ENCODE results near the gene PAK6.
A peak's percentile ranks its signal among the peaks of the same experiment; 100 is the strongest.

DNA sequence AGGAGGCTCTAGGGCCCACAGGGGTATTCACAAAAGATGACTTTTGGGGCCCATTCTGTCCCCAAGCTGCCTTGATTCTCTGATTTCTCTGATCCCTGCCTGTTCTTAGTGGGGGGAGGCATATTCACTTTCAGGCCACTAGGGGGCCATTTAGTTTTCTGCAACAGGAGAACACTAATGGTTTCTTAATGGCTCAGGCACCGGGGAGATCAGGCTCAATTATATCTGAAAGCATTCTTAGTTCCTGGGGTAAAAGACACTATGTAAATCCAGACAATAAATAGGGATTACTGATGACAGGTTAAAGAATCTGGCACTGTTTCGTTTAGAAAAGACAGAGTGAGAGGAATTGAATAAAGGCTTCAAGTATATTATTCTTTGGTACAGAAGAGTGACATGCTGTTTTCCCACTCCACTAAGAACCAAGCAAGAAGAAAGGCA, 82.1 kb downstream of the PAK6 start:
- TF ChIP-seq, protein P1, sequence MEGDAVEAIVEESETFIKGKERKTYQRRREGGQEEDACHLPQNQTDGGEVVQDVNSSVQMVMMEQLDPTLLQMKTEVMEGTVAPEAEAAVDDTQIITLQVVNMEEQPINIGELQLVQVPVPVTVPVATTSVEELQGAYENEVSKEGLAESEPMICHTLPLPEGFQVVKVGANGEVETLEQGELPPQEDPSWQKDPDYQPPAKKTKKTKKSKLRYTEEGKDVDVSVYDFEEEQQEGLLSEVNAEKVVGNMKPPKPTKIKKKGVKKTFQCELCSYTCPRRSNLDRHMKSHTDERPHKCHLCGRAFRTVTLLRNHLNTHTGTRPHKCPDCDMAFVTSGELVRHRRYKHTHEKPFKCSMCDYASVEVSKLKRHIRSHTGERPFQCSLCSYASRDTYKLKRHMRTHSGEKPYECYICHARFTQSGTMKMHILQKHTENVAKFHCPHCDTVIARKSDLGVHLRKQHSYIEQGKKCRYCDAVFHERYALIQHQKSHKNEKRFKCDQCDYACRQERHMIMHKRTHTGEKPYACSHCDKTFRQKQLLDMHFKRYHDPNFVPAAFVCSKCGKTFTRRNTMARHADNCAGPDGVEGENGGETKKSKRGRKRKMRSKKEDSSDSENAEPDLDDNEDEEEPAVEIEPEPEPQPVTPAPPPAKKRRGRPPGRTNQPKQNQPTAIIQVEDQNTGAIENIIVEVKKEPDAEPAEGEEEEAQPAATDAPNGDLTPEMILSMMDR (conservative IDR thresholded peaks at IDR 0.05; ENCODE audit: low read length): peak; percentile 93
- TF ChIP-seq EZH2phosphoT487 (IDR thresholded peaks at IDR 0.05; ENCODE audit: borderline replicate concordance): no peak

Data from Loucy (cell line).